GM21619 (cell line): ENCODE measurements around the gene AFG1L.
"Not testable (repeated sequence)": the region's sequence is repeated elsewhere in the genome, so short reads cannot be mapped to it uniquely, and the experiment has no call there.

Experiments
- ATAC-seq: cut with Tn5 transposase; IDR thresholded peaks from one replicate; pipeline ENCODE4 v1.9.1; 2021; ENCODE audit not compliant: unreplicated experiment

Gene AFG1L

DNA sequence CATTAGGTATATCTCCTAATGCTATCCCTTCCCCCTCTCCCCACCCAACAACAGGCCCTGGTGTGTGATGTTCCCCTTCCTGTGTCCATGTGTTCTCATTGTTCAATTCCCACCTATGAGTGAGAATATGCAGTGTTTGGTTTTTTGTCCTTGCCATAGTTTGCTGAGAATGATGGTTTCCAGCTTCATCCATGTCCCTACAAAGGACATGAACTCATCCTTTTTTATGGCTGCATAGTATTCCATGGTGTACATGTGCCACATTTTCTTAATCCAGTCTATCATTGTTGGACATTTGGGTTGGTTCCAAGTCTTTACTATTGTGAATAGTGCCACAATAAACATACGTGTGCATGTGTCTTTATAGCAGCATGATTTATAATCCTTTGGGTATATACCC is 154.9 kb downstream of the AFG1L start:
- not testable (repeated sequence) for ATAC-seq

- ATAC-seq = no peak
These were observed 157.0 kb downstream of the AFG1L start for GRCh38 chr6:108451816-108452215.

GRCh38 chr6:108452711-108453195 is 157.9 kb downstream of the AFG1L start:
- no peak for ATAC-seq

DNA sequence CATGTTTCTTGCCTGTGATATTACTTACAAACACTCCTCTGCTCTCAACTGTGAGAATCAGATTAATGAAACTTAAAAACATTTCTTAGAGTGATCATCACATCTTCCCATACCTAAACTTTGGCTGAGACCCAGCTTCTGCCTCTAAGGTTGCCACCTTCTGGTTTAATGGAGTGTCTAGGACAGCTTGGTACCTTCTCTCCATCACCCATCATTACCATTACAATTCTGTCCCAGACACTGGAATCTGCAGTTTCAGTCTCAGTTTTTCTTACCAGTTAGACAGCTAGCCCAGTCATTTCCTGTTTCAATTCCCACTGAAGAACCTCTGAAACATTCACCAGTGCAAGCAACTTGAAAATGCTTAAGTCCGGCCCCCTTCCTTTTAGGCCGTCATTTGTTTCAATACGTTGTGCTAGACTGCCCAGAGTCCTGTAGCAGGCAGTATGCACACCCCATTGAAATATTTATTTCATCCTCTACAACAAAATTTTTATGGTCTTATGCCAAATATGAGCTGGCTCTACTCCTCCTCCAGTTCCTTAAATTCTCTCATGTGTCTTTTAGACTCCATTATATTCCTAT is 158.8 kb downstream of the AFG1L start:
- ATAC-seq = no peak

GRCh38 chr6:108454356-108454755 is 159.5 kb downstream of the AFG1L start:
- no peak for ATAC-seq

GRCh38 chr6:108455688-108456087 is 160.8 kb downstream of the AFG1L start:
- ATAC-seq = no peak

- no peak for ATAC-seq
These were observed 168.9 kb downstream of the AFG1L start for GRCh38 chr6:108463784-108464183.

DNA sequence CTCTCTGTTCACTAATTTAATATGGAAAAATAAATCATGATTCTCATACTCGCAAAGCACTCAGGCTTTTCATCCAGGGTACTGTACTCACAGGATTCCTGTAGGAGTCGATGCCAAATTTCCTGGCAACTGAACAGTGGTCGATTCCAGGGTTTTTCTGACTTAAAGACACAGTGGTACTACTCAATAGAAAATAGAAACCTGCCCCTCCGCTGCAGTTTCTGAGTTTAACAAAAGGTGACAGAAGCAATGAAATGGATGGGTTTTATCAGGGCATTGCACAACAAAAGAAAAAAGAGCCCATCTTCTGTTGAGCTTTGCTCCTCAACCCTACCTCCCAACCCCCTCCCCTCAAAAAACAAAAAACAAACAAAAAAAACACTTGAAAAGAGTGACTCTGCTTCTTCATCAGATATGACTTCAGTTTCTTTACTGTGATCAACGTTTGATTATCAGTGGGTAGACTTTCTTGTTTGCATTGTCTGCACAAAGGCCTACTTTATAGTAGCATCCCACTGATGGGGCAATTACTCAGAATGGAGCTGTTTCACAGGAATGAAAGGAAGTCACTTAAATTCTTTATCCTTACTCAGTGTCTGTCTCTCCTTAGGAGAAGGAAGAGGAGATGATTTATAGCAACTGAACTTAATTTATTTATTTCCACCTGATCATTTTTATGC is 169.7 kb downstream of the AFG1L start:
- no peak for ATAC-seq

DNA sequence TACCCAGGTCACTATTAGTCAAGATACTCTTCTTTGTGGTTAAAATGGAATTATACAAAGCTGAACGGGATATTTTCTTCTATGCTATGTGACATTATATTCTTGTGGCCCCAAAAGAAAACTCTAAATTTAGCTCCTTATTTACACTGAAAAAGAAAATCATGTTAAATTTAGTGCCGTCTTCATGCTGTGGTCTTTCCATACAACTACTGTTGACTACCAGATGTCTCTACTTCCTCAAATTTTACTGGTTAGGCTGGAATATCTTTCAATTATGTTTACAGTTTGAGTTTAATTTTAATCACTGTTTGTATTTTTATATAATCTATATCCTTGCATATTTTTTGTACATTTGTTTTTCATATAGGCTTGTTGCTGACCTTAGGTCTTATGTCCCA is 170.2 kb downstream of the AFG1L start:
- no peak for ATAC-seq

DNA sequence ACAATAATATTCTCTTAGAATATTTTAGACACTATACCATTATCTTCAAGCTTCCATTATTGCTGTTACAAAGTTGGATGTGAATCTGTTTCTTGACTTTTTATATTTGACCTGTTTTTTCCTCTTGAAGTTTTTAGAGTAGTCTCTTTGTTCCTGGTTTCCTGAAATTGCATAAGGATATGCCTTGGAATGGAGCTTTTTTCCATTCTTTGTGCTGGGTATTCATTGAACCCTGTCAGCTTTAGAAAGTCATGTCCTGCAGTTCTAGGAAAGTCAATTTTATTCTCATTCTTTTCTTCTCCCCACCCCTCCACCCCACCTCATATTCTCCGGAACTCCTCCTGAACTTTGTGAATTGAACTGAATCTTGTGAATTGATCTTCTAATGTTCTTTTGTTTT is 173.5 kb downstream of the AFG1L start:
- ATAC-seq = no peak

DNA sequence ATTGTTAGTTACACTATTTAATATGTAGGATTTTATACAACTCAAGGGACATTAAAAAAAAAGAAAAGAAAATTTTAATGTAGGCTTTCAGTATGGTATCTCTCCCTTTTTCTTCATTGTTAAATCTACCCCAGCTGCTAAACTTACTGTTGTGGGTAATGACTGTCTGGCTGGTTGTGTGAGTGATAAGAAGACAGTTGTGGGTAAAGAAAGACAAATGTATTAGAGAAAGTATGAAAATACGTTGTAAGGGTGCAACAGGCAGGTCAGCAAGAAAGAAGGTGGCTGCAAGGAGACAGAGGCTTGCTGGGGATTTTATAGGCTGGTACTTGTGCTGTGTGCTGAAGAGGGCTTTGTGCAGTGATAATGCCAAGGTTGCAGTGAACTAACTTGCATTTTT is 174.5 kb downstream of the AFG1L start:
- ATAC-seq = no peak

DNA sequence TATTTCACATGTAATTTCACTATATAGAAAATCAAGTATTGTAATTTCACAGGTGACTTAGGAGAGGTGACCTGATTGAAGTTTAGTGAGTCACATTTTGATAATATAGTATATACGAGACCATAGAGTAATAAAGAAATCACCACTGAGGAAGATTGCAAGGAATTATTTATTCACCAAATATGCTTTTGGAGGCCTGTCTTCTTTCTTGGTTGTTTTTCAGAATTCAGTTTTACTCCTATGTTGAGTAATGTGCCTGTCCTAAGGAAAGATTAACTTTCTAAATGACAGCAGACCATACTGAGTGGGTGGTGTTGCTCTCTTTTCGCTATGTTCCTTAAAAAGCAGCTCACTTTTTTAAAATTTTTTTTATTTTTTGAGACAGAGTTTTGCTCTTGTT is 178.3 kb downstream of the AFG1L start:
- ATAC-seq = no peak

GRCh38 chr6:108476376-108476775 is 181.5 kb downstream of the AFG1L start:
- ATAC-seq = no peak

DNA sequence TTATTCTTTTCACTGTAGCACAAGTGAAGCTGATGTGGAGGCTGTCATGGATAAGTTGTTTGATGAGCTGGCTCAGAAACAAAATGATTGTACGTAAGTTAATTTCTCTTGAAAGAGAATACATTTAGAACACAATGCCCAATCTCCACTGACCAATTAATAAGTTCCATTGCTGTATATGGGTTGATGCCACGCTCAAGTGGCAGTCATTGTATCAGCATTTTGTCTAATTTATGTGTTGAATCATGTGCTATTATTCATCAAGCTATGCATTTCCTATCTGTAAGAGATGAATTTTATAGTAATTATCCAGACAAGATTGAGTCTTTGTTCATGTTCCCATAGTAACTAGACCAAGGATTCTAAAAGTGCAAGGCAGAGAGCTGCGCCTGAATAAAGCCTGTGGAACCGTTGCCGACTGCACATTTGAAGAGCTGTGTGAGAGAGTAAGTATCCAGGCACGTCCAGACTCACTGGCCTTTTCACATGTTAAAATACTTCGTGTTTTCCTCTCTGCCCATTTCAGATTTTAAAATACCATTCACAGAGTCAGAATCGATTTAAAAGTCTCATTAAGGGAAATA is 182.1 kb downstream of the AFG1L start:
- ATAC-seq = no peak

DNA sequence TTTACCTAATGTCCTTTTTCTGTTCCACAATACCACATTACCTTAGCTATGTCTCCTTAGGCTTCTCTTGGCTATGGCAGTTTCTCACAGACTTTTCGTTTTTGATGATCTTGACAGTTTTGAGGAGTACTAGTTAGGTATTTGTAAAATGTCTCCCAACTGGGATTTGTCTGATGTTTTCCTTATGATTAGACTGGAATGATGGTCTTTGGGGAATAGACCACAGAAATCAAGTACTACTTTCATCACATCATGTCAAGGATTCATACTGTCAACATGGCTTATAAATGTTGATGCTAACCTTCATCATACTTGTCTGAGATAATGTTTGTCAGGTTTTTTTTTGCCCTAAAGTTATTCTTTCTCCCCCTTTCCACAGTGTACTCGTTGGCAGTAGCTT is 187.7 kb downstream of the AFG1L start:
- no peak for ATAC-seq

DNA sequence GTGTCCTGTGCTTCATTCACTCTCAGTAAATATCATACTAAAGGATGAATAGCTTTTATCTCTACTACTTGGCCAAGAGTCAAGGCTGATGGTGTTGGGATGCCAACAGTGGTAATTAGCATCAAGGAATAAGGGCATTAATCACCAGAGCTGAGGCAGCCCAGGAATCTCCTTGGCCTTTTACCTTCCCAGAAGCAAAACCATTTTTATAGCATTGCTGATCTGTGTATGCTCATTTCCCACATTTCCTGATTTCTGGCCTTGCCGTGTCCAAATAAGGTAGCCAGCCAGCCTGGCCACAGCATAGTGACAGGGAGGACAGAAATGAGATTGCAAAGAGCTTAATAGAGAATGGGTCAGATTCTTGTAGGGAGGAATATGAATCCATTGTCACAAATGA is 189.2 kb downstream of the AFG1L start:
- no peak for ATAC-seq

DNA sequence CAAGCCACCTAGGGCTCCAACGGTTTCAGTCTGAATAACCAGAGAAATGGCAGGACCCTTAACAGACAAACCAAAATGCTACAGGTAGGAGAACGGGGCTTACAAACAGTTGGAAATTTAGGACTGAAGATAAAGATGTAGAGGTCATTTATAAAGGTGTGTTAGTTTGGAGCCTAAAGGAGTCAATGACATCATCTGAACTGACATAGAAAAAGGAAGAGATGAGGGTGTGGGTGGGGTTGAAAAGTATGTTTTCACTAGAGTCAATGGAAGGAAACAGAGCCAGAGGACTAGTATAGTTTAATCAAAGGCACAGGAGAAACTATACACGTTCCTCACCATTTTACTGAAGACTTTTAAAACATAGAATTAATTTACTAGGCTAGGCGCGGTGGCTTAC is 194.8 kb downstream of the AFG1L start:
- no peak for ATAC-seq

GRCh38 chr6:108492131-108492766 is 197.4 kb downstream of the AFG1L start:
- no peak for ATAC-seq

- no peak for ATAC-seq
These were observed 199.6 kb downstream of the AFG1L start for GRCh38 chr6:108494434-108494833.

DNA sequence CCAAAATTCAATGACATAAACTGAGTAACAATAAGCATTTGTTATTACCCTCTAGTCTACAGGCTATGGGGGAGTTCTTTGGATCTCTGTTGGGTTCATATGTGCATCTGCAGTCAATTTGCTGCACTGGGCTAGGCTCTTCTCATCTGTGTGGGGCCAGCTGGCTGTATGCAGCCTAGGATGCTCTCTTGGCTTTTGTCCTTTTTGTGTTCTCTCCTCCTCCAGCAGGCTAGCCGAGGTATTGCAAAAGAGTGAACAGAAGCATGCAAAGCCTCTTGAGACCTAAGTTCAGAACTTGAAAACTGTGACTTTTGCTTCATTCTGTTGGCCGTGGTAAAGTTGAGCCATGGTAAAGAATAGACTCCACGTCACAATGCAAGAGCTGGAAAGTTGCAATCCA is 203.0 kb downstream of the AFG1L start:
- no peak for ATAC-seq

- no peak for ATAC-seq
These were observed 206.7 kb downstream of the AFG1L start for GRCh38 chr6:108501559-108501958.

DNA sequence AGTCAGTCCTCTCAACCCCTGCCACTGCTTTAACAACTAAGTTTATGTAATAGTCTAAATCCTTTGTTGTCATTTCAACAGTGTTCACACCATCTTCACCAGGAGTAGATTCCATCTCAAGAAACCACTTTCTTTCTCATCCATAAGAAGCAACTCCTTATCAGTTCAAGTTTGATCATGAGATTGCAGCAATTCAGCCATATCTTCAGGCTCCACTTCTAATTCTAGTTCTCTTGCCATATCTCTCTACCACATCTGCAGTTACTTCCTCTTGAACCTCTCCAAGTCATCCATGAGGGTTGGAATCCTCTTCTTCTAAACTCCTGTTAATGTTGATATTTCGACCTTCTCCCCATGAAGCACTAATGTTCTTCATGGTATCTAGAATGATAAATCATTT is 208.0 kb downstream of the AFG1L start:
- no peak for ATAC-seq
